H7 (cell line): ENCODE results near the gene RPGRIP1. TPM values are rescaled to one million over a fixed set of nuclear protein-coding genes. Genes with fewer than 3 reads are reported as not detected.
"Not testable (repeated sequence)": the region's sequence is repeated elsewhere in the genome, so short reads cannot be mapped to it uniquely, and the experiment has no call there.

Source experiments
- DNase-seq: peaks from one replicate; pipeline ENCODE4 v3.0.0; 2012
- H3K27me3 ChIP-seq: 2 replicates; pipeline ENCODE4 v1.6.0; 2011; ENCODE audit warnings: mild to moderate bottlenecking, low read length; ENCODE audit not compliant: control insufficient read depth, insufficient read depth
- H3K36me3 ChIP-seq: replicated peaks from 2 replicates; pipeline ENCODE4 v1.5.1; 2011; ENCODE audit warnings: low read length; ENCODE audit not compliant: control insufficient read depth, insufficient read depth
- H3K4me3 ChIP-seq: 2 replicates; pipeline ENCODE4 v1.5.1; 2011; ENCODE audit warnings: low read depth, mild to moderate bottlenecking, control low read depth, low read length, moderate library complexity; ENCODE audit not compliant: insufficient read depth
- total RNA-seq: library from RNA; depleted of rRNA; stranded (reverse); fragments of >200 nt; shearing (Covaris generic); gene quantifications from 2 replicates; pipeline ENCODE4 v1.2.3, GENCODE V29; 2014

RPGRIP1 gene
- total RNA-seq, 1 experiment from 2014 or later: 0.14 TPM

DNA sequence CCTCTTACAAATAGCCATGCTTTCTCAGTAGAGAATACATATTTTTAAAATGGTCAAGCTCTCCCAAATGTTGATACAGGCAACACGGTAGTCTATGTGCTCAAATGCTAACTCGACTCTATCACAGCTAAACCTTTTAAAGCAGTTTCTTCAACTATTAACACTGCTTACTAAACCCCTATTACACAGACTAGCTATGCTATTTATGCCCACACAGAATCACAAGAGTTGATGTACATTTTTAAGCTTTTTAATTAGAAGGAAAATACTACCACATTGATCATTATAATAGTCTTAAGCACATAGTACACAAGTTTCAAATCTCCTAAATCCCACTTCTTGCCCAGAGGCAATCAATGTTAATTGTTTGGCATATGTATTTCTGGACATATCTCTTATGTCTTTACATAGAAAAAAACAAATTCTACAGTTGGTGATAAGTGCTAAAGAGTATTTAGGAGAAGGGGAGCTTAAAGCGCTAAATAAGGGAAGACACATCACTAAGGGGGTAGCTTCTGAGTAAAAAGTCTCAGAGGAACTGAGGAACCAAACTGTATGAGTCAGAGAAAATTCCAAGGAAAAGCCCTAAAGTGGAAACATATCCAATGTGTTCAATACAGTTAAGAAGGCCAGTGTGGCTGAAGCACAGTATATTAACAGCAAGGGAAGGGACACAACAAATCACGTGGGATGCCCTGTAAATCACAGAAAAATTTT, 24.3 kb upstream of the RPGRIP1 start:
- no peak overlapping the region for H3K4me3 ChIP-seq
- DNase-seq: no peak
- no peaks in the 10 kb centered on the region for H3K27me3 ChIP-seq
- H3K36me3 ChIP-seq: peaks cover 30% of the 10 kb centered on the region

DNA sequence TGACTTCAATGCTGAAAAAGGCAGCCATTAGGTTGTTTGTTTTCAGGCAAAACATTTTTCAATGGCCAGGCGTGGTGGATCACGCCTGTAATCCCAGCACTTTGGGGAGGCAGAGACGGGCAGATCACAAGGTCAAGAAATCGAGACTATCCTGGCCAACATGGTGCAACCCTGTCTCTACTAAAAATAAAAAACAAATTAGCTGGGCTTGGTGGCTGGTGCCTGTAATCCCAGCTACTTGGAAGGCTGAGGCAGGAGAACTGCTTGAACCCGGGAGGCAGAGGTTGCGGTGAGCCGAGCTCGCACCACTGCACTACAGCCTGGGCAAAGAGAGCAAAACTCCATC, 23.8 kb upstream of the RPGRIP1 start:
- not testable (repeated sequence) for H3K4me3 ChIP-seq, H3K27me3 ChIP-seq, DNase-seq
- H3K36me3 ChIP-seq: peaks cover 33% of the 10 kb centered on the region

DNA sequence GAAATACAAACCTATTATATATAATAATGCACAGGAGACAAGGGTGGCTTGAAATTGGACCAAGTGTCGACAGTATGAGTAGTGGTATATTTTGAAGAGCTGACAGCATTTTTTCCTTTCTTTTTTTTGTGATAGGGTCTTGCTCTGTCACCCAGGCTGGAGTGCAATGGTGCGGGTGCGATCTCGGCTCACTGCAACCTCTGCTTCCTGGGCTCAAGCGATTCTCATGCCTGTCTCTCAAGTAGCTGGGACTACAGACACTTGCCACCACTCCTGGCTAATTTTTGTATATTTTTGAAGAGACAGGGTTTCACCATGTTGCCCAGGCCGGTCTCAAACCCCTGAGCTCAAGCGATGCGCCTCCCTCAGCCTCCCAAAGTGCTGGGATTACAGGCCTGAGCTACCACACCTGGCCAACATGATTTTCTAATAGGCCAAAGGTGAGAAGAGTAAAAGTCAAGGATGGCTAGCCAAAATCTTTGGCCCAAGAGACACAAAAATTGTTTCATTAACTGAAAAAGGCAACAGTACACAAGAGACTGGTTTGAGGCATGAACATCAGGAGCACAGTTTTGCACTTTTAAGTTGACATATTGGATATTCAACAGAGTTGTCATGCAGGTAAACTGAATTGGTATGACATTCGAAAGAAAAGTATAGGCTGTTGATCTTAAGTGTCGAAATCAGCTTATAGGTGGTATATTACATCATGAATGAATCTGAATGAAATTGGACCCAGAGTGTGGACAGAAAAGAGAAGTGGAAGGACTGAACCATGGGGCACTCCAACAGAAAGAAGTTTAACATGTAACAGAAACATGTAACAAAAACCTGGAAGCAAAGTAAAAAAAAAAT, 23.1 kb upstream of the RPGRIP1 start:
- Histone ChIP-seq H3K27me3 (no peaks in the 10 kb centered on the region), H3K4me3 (no peak overlapping the region), H3K36me3 (peaks cover 33% of the 10 kb centered on the region)
- no peak for DNase-seq

DNA sequence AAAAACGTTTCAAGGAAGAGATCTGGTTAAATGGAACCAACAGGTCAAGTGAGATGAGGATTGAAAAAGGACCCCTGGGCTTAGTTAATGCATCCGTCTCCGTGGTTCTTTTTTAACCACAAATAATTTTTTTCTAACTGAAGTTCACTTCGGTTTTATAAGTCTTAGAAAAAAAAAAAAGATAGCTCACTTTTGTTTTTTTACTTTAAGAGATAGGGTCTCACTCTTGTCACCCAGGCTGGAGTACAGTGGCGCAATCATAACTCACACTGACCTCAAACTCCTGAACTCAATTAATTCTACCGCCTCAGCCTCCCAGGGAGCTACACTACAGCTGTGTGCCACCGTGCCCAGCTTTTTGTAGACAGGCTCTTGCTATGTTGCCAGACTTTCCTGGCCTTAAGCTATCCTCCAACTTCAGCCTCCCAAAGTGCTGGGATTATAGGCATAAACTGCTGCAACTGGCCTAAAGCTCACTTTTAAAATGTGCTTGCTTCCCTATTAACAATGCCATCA, 22.4 kb upstream of the RPGRIP1 start:
- no peak overlapping the region for H3K4me3 ChIP-seq
- no peak for DNase-seq
- H3K36me3 ChIP-seq: peaks cover 34% of the 10 kb centered on the region
- H3K27me3 ChIP-seq: no peaks in the 10 kb centered on the region

DNA sequence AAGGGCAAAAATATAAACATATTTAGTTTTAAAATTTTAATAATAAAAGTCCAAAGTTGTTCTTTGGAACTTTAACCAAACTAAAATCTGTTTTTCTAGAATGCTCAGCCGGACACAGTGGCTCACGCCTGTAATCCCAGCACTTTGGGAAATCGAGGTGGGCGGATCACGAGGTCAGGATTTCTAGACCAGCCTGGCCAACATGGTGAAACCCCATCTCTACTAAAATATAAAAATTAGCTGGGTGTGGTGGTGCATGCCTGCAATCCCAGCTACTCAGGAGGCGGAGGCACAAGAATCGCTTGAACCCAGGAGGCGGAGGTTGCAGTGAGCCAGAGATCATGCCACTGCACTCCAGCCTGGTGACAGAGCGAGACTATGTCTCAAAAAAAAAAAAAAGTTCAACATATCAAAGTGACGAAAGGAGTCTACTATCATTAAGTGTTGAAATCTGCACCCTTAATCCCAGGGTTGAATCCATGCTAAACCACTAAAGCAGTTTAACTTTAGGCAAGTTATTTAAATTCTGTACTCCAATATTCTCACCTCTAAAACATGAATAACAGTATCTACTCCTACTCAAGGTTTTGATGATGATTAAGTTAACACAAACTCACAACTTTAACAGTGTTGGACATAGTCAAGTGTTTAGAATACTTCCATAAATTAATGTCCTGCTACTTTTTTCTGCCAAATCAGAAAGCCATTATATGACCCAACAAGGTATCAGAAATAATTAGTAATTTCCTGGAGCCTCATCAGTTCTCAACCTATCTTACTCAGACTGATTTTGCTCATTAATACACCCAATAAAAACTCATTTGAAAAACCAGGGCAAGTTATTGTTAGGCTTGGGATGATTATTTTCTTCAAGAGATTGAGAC, 21.6 kb upstream of the RPGRIP1 start:
- Histone ChIP-seq H3K36me3 (peaks cover 36% of the 10 kb centered on the region), H3K4me3 (no peak overlapping the region), H3K27me3 (no peaks in the 10 kb centered on the region)
- DNase-seq: no peak

DNA sequence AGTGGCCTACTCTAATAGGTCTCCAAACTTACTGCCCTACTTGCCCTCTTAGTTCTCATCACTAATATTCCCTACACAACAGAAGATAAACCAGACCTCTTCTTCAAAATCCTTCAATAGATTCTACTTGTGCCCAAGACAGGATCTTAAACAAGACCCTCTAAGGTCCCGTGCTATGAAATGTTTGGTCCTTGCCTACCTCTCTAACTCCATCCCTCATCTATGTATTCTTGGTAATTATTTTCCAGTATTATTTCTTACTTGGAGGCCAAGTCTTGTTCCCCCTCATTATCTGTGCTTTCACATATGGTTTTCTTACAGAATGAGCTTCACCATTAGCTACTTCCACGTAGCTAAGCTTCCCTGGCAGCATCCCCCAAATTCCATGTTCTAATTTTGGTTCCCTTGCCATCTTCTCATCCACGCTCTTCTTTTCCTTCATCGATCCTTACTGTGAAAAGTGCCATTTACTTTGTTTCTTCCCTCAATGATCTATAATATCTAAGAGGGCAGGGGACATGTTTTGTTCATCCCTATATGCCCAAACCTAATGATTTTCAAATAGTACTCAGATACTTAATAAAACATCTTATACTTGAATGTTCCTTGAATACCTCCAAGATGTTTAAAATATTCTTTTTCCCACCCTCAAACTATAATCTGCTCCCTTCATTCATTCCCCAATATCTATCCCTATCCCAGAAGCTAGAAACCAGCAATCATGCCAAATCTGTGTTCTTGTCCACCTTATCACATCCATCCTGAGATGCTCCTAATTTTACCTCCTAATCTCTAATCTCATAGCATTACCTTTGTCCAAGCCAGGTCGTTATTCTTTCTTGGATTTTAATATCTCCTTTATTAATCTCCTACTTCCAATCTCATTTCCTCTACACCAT, 20.7 kb upstream of the RPGRIP1 start:
- H3K4me3 ChIP-seq: no peak overlapping the region
- peaks cover 40% of the 10 kb centered on the region for H3K36me3 ChIP-seq
- DNase-seq: no peak
- no peaks in the 10 kb centered on the region for H3K27me3 ChIP-seq

DNA sequence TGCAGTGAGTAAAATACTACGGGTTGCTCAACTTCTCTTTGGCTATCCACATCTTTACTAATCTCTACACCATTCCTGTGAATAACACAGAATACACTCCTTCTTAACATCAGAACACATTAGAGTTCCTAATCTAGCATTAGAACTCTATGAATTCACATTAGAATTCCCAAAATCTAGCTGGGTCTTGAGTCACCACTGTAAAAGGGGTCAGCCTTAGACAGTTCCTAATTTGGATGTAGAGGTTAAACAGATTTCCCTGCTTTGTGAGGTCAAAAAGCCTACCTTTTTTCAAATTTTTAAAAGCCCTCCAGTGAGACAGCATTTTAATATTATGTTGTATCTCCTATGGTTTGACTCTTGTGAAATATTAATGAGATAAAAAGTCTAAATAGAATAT, 18.1 kb upstream of the RPGRIP1 start:
- Histone ChIP-seq H3K4me3 (no peak overlapping the region), H3K36me3 (peaks cover 50% of the 10 kb centered on the region)
- no peak for DNase-seq

DNA sequence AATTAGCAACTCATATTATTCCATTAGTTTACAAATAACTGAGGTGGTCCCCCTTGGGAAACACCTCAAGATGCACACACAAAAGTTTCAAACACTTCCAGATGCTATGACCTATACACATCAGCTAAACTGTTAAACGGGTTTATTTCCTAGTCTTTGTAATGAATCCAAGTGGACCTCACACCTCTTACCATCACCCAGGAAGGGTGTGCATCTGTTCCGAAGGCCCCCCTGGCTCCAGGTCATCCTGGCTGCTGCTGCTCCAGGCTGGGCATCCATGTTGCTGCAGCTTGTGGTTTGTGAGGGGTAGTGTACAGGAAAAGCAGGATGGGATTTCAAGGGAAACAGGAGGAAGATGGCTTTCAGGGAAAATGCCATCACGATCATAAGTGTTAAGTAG, 17.5 kb upstream of the RPGRIP1 start:
- no peak overlapping the region for H3K4me3 ChIP-seq
- H3K36me3 ChIP-seq: peaks cover 49% of the 10 kb centered on the region
- DNase-seq: no peak
- no peaks in the 10 kb centered on the region for H3K27me3 ChIP-seq

More for the DNA sequence above, 18.1 kb upstream of the RPGRIP1 start:
- no peaks in the 10 kb centered on the region for H3K27me3 ChIP-seq

DNA sequence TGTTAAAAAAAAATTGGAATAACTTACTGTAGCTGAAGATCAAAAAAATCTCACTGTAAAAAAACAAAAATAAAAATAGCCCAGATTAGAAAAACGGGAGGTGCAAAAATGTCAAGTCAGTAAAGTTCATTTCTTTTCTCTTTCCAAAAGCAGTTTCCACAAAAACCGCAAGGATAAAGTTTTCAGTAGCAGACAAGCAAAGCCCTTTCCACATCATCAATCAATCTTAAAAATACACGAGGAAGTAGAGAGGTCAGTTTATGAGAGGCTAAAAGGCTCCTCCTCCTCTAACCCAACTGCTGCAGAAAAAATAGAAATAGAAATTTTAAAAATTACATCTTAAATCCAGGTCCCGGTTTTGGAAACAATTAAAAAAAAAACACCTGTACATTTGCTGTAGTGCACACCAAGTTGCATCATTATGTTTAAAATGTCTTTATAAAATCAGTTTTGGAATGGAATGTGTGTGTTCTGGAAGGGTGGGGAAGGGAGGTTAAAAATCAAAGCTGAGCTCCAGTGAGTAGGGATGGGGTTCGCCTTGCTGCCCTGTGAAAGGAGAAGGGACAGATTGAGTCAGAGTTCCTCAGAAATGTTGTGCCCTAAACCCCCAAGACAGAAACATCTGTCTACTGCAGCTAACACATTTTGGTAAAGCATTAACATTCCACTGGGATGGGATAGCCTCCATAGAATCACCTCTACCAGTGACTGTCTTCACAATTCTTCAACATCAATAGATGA, 16.4 kb upstream of the RPGRIP1 start:
- H3K36me3 ChIP-seq: peaks cover 48% of the 10 kb centered on the region
- no peak overlapping the region for H3K4me3 ChIP-seq
- H3K27me3 ChIP-seq: no peaks in the 10 kb centered on the region
- no peak for DNase-seq

DNA sequence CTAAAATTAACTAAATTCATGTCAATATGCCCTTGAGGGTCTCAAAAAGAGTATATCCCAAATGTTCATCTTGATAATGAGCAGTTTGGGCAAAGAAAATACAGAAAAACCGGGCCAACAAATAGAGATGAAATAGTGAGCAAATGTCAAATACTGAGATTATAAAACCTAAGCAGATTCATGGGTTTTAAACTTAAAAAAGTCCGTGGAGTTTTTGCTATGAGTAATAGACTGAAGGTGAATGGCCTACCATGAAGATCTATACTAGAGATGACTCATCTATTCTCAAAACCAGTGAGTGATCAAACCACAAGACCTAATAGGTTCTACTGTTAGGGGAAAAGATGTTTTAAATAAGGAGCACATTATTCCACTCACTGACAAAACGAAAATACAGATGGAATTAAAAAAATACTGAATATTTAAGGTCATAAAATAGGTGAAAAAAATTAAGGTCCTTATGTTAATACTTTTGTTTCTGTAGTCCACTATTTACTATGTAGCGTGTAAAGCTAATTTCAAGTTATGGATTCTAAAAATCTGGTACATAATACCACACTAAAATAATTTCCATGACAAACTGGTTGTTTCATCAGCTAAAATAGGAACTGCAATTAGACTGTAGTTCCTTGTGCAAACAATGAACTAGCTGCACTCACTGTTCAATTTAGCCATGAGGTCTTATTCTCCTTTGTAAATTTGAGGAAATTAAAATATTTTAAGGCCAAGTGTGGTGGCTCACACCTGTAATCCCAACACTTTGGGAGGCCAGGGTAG, 15.7 kb upstream of the RPGRIP1 start:
- Histone ChIP-seq H3K27me3 (no peaks in the 10 kb centered on the region), H3K36me3 (peaks cover 41% of the 10 kb centered on the region), H3K4me3 (no peak overlapping the region)
- no peak for DNase-seq

DNA sequence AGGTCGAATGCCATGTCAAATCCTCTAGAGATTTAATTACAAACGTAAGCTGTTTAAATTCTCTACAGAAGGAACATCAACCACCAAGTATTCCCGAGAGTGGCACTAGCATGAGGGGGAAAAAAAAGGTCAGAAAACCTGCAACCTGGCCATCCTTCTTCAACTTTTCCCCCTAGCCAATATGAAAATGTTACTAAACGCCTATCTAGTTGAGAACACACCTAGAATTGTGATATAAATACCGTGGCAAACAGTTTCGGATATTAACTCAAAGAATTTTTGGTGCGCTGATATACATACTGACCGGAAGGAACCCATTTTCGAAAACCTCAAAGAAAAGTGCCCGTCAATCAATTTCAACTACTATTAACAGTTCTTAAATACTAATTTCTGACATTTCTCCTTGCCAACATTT, 12.4 kb upstream of the RPGRIP1 start:
- Histone ChIP-seq H3K36me3 (peaks cover 28% of the 10 kb centered on the region), H3K4me3 (peak overlapping the region; percentile 96), H3K27me3 (no peaks in the 10 kb centered on the region)
- no peak for DNase-seq

DNA sequence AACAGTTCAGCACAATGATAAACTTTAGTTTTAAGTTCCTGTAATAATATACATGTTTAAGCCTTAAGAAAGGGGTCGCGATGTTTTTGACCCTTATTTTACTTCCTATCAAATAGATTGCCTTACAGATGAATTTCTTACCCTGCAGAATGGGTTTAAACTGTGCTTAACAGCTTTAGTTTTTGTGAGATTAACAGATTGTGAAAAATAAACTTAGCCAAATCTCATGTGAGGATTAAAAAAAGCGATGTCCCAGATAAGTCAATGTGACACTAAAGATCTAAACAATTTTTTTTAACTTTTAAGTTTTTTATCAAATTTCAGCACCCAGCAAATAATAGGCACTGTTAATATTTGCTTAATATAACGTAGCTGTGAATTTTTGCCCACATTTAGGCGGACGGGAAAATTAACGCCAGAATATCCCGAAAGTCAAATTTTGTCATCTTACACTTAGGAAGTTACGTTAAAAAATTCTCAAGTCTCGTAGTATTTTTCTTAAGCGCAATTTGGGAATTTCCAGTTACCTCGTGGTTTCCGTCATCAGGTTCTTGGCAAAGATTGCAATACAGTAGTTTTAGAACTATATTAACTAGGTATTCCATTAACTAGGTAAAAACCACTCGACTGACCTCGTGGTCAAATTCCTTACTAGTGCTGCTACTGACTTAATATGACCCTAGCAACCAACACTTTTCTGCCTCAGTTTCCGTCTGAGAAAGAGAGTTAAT, 11.8 kb upstream of the RPGRIP1 start:
- Histone ChIP-seq H3K36me3 (peaks cover 25% of the 10 kb centered on the region), H3K4me3 (peak overlapping the region; percentile 96), H3K27me3 (no peaks in the 10 kb centered on the region)
- DNase-seq: no peak
